ENCODE measurements around the gene KDM4B.
A peak's percentile ranks its signal among the peaks of the same experiment; 100 is the strongest.

KDM4B gene

DNA sequence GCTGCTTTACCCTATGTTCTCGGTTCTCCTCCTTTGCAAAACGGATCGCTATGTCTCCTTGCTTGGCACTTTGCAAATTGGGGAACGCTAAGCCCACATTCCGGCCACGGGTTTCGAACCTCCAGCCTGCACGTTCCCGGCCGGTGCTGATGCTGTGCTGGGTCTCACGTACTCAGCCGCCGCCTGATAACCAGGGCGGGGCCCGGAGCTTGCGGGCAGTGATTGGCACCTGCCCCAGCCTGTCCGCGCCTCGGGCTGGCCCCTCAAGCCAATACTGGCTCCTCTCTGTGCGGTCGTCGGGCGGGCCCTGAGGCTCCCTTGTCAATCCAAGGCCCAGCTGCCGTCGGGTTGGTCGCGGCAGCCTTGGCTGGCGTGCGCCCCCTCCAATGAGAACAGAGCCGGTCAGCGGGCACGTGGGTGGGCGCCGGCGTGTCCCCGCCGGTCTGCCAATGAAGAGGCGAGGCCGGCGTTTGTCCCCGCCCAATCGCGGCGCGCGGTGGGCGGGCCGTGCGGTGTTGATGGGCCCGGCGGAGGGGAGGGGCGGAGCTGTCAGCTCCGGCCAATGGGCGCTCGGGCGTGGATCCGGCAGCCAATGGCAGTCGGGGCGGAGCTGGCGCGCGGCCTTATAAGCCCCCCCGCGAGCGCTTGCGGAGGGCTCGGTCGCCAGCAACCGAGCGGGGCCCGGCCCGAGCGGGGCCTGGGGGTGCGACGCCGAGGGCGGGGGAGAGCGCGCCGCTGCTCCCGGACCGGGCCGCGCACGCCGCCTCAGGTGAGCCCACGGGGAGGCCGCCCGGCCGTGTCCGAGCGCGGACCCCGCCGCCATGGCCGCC, at the start of gene KDM4B:
Gene KDM4B, plus strand, starts transcription at position 652 of the 830 bp plus-strand sequence. CDS start 63,778 bp downstream, outside the sequence.
- peak within 1 kb of the TSS; percentile 7; the same call in 1 of the 2 replicates for H3K27ac ChIP-seq (ENCODE audit: low read depth, low read length)
- TF ChIP-seq CTCF (IDR thresholded peaks at IDR 0.05; ENCODE audit: low read depth, low read length, poor library complexity, severe bottlenecking) (no peak), EZH2phosphoT487 (IDR thresholded peaks at IDR 0.05; ENCODE audit: borderline replicate concordance, low read length) (no peak)
- peaks cover 21% of the 10 kb centered on the region for H3K36me3 ChIP-seq (ENCODE audit: control insufficient read depth, low read length)
- H3K9me3 ChIP-seq (ENCODE audit: control insufficient read depth, insufficient read depth, low read length) = no peaks in the 10 kb centered on the region
- peaks cover 39% of the 10 kb centered on the region for H3F3A ChIP-seq (ENCODE audit: control insufficient read depth, insufficient read depth)
- H3K4me3 ChIP-seq (ENCODE audit: low read length) = peak within 1 kb of the TSS; percentile 86
- H3K79me2 ChIP-seq (ENCODE audit: control insufficient read depth, low read length) = peaks cover 43% of the 10 kb centered on the region
- no peaks in the 10 kb centered on the region for H3K9me2 ChIP-seq (replicated peaks; ENCODE audit: control insufficient read depth, low read length)
- no peaks in the 10 kb centered on the region for H3K27me3 ChIP-seq (ENCODE audit: control insufficient read depth, low read length)
- H3K4me1 ChIP-seq (ENCODE audit: control insufficient read depth, low read length) = peaks cover 53% of the 10 kb centered on the region
- peaks cover 24% of the 10 kb centered on the region for H4K20me1 ChIP-seq (ENCODE audit: control insufficient read depth, insufficient read depth, low read depth, low read length)
- peak within 1 kb of the TSS; percentile 96 for H3K4me2 ChIP-seq (ENCODE audit: low read length)

GRCh38 chr19:4922530-4923275, 46.2 kb upstream of the KDM4B start:
- Histone ChIP-seq H3K4me3 (ENCODE audit: low read length) (no peak overlapping the region), H3K4me2 (ENCODE audit: low read length) (no peak overlapping the region), H3K27ac (ENCODE audit: low read depth, low read length) (no peak overlapping the region), H3K4me1 (ENCODE audit: control insufficient read depth, low read length) (no peaks in the 10 kb centered on the region), H3K9me2 (replicated peaks; ENCODE audit: control insufficient read depth, low read length) (no peaks in the 10 kb centered on the region), H3K36me3 (ENCODE audit: control insufficient read depth, low read length) (peaks cover 86% of the 10 kb centered on the region), H3K79me2 (ENCODE audit: control insufficient read depth, low read length) (peaks cover 100% of the 10 kb centered on the region), H4K20me1 (ENCODE audit: control insufficient read depth, insufficient read depth, low read depth, low read length) (peaks cover 18% of the 10 kb centered on the region), H3K27me3 (ENCODE audit: control insufficient read depth, low read length) (no peaks in the 10 kb centered on the region), H3F3A (ENCODE audit: control insufficient read depth, insufficient read depth) (0 out of 2 replicates have a peak, but pooled peaks cover 6% of the 10 kb centered on the region), H3K9me3 (ENCODE audit: control insufficient read depth, insufficient read depth, low read length) (no peaks in the 10 kb centered on the region)
- TF ChIP-seq EZH2phosphoT487 (IDR thresholded peaks at IDR 0.05; ENCODE audit: borderline replicate concordance, low read length) (no peak), CTCF (IDR thresholded peaks at IDR 0.05; ENCODE audit: low read depth, low read length, poor library complexity, severe bottlenecking) (no peak)

GRCh38 chr19:4923276-4923747, 45.6 kb upstream of the KDM4B start:
- no peak overlapping the region for H3K27ac ChIP-seq (ENCODE audit: low read depth, low read length)

More at GRCh38 chr19:4923276-4923747, 45.6 kb upstream of the KDM4B start:
- Histone ChIP-seq H3K79me2 (ENCODE audit: control insufficient read depth, low read length) (peaks cover 100% of the 10 kb centered on the region), H3K9me3 (ENCODE audit: control insufficient read depth, insufficient read depth, low read length) (no peaks in the 10 kb centered on the region), H3K27me3 (ENCODE audit: control insufficient read depth, low read length) (no peaks in the 10 kb centered on the region), H4K20me1 (ENCODE audit: control insufficient read depth, insufficient read depth, low read depth, low read length) (peaks cover 19% of the 10 kb centered on the region), H3K4me2 (ENCODE audit: low read length) (no peak overlapping the region), H3K9me2 (replicated peaks; ENCODE audit: control insufficient read depth, low read length) (no peaks in the 10 kb centered on the region), H3K4me3 (ENCODE audit: low read length) (no peak overlapping the region), H3F3A (ENCODE audit: control insufficient read depth, insufficient read depth) (0 out of 2 replicates have a peak, but pooled peaks cover 6% of the 10 kb centered on the region), H3K4me1 (ENCODE audit: control insufficient read depth, low read length) (no peaks in the 10 kb centered on the region), H3K36me3 (ENCODE audit: control insufficient read depth, low read length) (peaks cover 88% of the 10 kb centered on the region)
- TF ChIP-seq EZH2phosphoT487 (IDR thresholded peaks at IDR 0.05; ENCODE audit: borderline replicate concordance, low read length) (no peak), CTCF (IDR thresholded peaks at IDR 0.05; ENCODE audit: low read depth, low read length, poor library complexity, severe bottlenecking) (no peak)
